Islet of Langerhans (tissue), 1 donor: Measurements from ENCODE around the gene HSPBAP1.
"Not testable (repeated sequence)": the region's sequence is repeated elsewhere in the genome, so short reads cannot be mapped to it uniquely, and the experiment has no call there.

Experiments
- FAIRE-seq: peaks from one replicate; lab custom pipeline; 2011; peaks lifted over from hg19 to GRCh38; lab: Jason Lieb, UNC

Gene HSPBAP1

DNA sequence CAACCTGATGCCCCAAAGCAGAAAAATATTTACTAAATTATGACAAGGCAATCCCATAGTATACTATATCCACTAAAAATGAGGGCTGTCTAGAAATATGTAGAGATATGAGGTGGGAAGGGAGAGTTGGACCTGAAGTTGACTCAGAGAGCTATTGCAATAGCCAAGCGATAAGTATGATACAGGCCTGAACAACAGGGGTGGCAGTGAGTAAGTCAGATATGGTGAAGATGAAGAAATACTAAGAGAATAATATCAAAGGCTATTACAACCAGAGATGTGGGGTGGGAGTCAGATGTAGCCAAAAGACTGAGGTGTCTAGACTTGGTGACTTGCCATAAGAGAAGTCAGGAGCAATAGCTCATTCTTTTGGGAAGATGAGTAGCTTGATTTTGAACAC is 9.2 kb downstream of the HSPBAP1 start:
- no peak for FAIRE-seq

DNA sequence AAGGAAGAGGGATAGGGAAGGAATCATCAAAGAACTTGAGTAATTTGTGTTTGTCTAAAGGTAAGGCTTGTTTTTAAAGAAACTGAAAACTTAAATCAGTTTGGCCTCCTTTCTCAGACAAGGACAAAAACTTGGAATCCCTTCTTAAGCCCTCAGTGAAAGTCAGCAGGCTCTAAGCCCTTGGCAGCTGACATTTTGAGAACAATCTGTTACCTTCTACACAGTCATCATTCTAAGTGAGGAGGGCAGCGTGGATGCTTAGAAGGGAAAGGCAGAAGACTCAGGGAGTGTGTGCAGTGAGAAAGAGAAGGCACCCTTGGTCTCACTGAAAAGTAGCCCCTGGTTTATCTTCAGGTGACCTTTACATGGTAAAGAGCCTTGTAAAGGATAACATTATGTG is 10.8 kb downstream of the HSPBAP1 start:
- no peak for FAIRE-seq

DNA sequence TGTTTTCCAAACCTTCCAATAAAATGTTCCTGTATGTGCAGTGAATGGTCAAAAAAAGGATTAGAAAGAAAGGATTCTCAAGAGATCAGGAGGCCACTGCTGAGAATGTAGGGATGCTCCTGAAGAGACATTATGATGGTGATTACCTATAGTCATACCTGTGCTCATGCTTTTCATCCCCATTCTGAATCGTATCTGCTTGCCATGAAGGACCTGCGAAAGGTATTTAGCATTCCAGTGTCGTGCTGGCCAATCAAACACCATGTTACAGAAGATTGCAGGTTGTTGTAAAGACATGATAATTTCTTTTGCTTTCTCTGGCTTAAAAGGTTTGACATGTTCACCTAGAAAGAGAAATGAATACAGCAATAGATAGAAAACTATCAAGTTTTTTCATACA is 16.1 kb downstream of the HSPBAP1 start:
- FAIRE-seq, result no peak

DNA sequence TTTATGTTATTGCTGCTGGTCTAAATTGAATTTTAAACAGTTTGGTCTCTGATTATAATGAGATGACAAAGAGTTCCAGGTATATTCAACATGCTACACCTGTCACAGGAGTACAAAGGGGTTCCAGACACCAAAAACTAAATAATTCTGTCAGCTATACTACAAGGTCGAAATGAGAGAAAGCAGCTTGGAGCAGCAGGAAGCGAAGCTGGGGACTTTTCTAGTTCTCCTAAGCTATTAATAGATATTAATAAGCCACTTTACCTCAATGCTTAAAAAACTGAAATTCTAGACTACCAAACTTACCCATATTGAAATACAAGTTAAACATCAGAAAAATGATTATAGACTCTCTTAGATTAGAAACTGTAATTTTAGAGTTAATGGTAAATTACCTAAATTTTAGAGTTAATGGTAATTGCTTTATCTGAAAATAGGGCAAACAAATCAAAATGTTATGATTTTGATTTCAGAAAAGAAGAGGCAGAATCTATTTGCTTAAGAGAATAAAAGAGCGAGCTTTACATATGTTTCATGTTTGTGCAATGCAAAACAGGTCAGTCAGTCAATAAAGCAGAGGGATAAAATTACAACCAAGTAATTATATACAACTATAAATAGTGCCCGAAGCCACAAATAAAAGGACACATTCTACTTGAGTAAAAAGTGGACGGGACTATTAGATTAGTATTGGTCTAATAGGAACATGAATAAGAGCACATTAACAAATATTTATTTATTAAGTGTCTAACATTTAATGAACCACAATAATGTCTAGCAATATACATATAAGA is 16.8 kb downstream of the HSPBAP1 start:
- no peak for FAIRE-seq

DNA sequence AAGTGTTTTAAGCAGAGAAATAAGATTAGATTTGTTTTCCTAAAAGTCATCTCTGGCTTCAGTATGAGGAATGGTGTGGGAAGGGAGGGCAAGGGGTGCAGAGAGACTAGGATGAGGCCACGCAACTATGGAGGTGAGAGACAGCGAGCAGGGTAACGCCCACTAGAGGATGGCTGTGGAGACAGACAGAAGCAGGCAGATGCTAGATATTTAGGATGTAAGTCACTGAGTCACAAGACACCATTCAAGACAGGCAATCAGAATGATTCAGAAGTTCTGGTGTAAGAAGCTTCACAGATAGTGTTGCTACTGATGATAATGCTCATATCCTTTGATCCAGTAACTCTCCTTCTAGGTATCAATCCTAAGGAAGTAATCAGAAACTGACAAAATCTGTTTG is 19.1 kb downstream of the HSPBAP1 start:
- no peak for FAIRE-seq

DNA sequence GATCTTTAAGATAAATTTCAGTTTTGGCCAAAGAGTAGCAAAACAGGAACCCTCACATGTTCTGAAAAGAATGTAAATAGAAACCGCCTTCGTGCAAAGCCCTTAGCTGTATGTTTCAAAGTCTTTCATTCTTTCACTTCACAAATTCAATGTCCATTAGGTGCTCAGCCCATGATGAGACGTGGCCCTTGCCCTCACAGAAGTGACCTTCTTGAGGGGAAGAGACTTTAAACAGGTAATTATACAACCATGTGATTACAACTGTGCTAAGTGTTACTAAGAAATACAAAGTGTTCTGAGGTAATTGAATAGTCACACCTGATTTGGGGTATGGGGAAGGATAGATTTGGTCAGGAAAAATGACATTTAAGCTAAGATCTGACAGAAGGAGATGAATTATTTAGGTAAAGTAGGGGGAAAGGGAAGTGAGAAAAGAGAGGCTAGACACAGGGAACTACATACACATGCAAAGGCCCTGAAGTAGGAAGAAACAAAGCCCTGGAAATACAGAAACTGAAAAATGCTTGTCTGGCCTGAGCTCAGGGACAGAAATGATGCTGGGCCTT is 19.6 kb downstream of the HSPBAP1 start:
- FAIRE-seq, result no peak

DNA sequence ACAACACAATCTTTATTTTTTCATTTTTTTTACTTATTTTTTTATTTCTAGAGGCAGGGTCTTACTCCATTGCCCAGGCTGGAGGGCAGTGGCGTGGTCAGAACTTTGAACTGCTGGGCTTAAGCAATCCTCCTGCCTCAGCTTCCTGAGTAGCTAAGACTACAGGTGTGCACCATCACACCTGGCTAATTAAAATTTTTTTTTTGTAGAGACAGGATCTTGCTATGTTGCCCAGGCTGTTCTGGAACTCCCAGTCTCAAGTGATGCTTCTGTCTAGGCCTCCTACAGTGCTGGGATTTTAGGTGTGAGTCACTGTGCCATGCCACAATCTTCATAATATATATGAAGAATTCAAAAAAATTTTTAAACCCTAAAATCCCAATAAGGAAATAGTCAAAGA is 20.8 kb downstream of the HSPBAP1 start:
- no peak for FAIRE-seq

DNA sequence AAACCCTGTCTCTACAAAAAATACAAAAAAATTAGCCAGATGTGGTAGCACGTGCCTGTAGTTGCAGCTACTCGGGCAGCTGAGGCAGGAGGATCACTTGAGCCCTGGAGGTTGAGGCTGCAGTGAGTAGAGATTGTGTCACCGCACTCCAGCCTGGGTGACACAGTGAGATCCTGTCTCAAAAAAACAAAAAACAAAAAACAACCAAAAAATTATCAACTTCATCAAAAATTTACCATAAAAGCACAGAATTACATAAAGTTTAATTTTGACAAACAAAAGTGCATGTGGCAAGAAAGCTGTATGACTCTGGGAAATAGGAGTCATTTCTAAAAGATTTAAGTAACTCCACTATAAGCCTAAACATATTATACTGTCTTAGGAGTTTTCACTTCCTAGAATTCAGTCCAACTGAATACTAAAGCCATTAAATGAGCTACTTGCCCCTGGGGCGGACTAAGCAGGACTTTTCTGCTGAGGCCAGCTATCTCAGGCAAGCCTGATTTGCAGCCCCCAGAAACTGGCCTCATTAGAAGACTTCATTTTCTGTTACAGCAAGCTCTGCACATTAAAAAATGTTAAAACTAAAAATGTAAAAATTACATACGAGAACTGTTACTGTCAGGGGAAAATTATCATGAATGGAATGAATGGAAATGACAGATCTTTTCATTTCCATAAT is 23.0 kb downstream of the HSPBAP1 start:
- no peak for FAIRE-seq

DNA sequence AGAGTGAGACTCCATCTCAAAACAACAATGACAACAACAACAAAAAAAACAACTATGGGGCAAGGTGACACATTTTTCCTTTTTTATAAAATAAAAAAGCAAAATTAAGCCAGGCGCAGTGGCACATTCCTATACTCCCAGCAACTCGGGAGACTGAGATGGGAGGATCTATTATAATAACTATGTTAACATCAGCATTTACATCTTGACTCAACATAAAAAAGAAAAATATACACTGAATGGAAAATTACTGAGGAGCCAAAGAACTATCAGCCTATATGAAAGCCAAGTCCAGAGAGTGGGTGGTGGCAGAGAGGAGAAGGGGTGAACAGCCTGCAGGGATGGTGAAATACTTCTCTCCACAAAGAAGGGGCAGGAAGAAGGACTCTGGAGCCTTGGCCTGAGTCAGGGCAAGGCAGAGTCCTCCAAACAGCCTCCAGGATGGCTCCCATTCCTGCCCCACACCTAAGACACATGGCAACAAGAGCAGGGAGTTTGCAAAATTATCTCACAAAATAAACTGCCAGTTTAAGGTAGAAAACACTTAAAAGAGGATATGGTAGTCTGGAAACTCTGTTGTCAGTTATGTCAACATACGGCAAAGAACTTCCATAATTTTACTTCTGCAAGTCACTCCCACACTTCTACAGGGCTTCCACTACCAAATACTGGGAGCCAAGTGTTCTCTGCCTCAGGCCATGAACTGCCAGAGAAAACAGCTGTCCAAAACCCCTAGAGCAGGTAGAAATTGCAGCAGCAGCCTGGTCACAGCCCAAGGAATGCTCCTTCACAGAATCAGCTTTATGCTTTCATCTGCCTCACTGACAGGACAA is 25.9 kb downstream of the HSPBAP1 start:
- no peak for FAIRE-seq

DNA sequence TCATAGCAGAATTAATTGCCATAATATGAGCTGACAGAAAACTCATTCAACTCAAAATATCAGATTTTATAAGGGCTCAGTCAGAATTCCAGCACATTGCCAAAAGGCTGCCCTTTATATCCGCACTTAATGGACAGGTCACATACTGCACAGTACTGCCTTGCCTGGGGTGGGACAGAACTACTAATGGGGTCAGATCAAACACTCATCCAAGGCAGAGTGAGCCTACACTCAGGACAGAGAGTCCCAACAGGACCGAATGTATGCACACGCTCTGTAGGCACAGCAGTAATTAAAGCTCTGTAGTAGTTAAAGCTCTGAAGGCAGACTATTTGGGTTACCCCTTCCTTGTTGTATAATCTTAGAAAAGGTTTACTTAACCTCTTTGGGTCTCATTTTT is 27.2 kb downstream of the HSPBAP1 start:
- FAIRE-seq, result no peak

DNA sequence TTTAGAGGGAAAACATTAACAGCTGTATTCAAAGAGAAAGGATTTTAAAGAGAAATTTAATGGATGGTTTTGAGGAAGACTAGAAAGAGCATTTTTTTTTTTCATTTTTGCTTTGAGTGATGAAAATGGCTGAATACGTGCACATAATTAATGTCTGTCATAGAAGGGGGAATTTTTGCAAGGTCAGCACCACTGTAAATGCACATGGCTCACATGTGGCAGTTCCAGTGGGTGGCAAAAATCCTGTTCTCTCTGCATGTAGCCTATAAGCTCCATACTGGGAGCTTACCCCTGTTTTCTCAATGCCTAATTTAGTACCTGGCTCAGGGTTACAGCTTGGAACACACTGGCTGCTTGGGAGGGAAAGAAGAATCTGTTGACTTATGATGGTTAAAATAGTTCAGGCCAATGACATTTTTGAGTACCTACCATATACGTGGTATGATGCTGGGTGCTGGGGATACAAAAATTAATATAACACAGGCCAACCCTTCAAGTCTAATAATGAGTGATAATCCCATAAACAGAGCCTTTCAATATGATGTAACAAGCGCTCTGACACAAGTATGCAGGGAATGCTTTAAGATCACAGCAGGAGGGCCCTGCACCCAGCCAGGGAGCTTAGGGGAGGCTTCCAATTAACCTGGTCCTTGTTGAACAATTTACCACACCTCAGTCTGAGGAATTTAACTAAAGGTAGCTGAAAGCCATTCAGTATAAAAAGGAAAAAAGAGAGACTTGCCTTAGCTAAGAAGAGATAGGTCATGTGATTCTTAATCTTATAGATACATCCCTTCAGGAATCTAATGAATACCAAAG is 33.0 kb downstream of the HSPBAP1 start:
- FAIRE-seq, result no peak

DNA sequence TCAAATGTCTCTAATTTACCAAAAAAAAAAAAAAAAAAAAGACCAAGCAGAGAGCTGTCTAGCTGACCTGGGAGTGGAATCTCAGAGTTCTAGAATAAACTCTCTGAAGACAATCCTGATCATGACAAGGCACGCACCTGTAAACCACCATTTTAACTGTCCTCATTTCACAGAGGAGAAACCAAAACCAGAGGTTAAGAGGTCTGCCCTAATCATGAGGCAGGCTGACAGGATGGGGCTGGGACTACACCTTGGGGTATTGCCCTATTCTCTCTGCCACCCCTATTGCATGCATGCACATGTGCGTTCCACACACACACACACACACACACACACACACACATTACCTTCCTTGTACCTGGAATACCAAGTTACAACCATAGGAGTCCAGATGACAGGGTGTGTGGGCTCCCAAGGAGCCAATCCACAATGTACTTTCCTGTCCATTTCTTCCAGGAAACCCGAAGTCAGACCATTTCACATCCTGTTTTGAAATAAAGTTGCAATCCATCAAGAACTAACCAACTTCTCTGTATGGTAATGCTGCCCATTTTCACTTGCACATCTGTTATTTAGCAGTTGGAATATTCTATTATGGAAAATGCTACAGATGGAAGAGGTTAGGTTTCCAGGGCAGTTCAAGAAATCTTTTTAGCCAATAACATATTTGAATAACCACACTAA is 34.6 kb downstream of the HSPBAP1 start:
- no peak for FAIRE-seq

DNA sequence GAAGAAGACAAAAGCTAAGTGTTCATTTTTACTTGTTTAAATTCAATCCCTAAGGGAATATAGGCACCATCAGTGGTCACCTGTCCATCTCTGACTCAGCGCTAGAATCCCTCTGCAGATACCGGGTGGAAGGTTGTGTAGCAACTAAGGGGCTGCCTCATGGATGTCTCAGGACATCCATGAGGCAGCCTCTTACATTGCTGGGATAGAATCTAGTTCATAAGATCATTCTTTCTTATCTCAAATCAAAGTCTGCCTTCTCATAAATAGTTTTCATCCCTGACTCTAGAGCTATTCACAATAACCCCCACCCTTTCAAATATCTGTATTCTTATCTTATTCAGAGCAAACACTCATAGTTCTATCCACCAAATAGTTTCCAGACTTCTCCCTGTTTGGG is 38.1 kb downstream of the HSPBAP1 start:
- no peak for FAIRE-seq

DNA sequence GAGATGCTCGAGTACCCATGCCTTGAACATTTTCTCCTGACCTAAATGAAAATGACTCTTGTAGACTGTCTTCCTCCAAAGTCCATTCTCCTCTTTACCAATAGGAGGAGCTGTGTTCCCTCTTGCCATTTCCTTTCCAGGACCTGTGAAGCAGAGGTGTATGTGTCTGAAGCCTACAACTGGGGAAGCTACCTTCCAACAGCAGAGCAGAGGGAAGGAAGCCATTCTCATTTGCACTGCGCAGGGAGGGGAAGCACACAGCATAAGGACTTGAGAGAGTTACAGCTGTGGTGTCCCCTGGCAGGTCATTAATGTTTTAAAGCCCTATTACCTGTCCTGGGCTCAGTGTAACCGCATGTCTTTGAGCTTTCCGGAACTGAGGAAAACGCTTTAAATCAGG is 38.7 kb downstream of the HSPBAP1 start:
- no peak for FAIRE-seq

DNA sequence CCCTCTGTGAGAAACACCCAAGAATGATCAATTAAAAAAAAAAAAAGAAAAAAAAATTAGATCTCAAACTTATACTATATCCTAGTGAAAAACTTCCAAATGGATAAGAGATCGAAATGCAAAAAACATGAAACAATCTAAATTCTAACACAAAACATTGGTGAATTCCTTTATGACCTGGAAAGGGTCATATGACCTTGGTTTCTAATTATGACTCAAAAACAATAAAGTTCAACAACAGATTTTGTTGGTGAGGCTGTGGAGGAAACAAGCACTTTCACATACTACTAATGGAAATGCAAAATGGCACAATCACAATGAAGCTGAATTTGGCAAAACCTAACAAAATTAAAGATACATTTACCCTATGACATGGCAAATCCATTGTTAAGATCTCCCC is 45.3 kb downstream of the HSPBAP1 start:
- no peak for FAIRE-seq

DNA sequence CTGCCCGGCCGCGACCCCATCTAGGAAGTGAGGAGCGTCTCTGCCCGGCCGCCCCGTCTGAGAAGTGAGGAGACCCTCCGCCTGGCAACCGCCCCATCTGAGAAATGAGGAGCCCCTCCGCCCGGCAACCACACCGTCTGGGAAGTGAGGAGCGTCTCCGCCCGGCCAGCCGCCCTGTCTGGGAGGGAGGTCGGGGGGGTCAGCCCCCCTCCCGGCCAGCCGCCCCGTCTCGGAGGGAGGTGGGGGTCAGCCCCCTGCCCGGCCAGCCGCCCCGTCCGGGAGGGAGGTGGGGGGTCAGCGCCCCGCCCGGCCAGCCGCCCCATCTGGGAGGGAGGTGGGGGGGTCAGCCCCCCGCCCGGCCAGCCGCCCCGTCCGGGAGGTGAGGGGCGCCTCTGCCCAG is 46.3 kb downstream of the HSPBAP1 start:
- FAIRE-seq, result not testable (repeated sequence)

DNA sequence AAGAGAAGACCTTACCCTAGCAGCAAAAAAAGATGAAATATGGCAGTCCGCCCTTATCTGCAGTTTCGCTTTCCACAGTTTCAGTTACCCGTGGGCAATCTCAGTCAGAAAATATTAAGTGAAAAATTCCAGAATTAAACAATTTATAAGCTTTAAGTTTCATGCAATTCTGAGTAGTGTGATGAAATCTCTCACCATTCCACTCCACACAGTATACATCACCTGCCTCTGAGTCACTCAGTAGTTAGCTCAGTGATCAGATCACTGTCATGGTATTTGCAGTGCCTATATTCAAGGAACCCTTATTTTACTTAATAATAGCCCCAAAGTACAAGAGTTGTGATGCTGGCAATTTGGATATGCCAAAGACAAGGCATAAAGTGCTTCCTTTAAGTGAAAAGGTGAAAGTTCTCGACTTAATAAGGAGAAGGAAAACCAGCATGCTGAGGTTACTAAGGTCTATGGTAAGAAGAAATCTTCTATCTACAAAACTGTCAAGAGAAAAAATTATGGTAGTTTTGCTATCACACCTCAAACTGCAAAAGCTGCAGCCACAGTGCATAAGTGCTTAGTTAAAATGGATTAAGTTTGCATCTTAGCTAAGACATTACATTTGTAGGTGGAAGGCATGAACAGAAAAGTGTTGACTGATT is 48.1 kb downstream of the HSPBAP1 start:
- FAIRE-seq, result no peak

DNA sequence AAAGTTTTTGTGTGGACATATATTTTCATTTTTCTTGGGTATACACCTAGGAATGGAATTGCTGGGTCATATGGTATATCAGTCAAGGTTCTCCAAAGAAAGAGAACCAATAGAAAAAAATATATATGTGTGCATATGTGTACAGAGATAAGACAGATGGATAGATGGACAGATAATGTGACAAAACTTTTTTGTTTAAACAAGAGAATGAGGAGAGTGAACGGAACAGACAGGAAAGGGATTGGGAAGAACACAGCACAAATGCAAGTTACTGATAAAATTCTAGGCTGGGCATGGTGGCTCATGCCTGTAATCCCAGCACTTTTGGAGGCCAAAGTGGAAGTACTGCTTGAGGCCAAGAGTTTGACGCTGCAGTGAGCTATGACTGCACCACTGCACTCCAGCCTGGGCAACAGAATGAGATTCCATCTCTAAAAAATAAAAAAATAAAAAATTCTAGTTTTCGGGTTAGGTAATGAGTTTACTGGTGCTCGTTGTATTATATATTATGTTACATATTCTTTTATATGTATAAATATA is 50.0 kb downstream of the HSPBAP1 start:
- FAIRE-seq, result no peak

DNA sequence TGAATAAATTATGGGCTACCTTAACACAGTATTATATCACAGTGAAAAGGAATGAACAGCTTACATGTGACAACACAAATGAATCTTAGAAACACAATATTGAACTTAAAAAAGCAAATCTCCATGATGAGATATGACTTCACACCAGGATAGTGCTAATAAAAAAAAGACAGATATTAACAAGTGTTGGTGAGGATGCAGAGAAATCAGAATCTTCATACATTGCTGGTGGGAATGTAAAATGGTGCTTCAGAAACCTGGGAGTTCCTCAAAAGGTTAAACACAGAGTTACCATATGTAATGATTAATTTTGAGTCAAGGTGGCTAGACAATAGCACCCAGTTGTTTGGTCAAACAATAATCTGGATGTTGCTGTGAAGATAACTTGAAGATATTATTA is 51.4 kb downstream of the HSPBAP1 start:
- no peak for FAIRE-seq

DNA sequence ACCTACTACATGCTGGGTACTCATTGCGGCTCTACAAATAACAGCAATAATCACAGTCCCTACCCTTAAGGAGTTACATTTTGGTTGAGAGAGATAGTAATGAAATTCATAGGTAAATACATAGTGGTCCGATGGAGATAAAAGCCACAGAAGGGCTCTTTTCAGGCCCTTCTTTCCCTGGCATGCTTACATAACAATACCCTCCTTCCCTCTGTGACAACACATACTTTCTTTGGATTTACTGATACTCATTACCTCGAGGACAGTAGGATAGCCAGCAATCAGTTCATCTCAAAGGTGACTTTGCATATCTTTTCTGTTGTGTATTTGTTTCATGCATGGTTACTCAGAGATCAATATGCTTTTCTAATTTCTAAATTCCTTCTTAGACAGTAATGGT is 54.5 kb downstream of the HSPBAP1 start:
- FAIRE-seq, result no peak
